ENCODE data around the gene PTPRO.

DNA sequence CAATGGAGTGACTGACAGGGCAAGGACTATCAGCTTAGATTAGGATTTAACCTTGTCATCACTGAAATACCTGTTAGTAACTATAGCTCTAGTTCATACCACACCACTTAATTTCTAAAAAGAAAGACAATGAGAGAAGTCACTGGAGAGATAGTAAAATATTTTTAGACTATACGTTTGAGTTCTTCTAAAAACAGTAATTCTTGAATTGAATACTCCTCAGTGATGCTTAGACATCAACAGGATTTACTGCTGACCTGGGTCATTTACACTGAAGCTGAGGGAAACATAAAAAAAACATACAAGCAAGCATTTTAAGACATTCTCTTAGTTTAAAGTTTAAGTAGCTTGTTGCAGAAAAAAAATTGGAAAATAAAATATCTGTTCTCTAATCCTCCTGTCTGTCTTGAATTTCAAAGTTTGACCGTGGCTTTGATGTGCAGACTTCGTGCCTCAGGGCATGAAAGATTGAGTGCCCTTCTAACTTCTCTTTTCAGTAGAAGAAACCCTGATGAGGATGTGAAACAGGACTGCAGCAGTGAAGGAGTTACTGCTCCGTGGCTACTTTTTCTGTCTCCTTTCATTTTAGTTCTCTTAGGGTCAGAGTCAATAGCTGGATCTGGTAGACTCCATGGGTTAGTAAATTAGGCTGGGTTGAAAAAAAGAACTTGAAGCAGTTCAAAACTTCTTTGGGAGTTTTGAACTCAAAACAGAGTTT is 172.2 kb downstream of the PTPRO start:
- TF ChIP-seq, protein P1, sequence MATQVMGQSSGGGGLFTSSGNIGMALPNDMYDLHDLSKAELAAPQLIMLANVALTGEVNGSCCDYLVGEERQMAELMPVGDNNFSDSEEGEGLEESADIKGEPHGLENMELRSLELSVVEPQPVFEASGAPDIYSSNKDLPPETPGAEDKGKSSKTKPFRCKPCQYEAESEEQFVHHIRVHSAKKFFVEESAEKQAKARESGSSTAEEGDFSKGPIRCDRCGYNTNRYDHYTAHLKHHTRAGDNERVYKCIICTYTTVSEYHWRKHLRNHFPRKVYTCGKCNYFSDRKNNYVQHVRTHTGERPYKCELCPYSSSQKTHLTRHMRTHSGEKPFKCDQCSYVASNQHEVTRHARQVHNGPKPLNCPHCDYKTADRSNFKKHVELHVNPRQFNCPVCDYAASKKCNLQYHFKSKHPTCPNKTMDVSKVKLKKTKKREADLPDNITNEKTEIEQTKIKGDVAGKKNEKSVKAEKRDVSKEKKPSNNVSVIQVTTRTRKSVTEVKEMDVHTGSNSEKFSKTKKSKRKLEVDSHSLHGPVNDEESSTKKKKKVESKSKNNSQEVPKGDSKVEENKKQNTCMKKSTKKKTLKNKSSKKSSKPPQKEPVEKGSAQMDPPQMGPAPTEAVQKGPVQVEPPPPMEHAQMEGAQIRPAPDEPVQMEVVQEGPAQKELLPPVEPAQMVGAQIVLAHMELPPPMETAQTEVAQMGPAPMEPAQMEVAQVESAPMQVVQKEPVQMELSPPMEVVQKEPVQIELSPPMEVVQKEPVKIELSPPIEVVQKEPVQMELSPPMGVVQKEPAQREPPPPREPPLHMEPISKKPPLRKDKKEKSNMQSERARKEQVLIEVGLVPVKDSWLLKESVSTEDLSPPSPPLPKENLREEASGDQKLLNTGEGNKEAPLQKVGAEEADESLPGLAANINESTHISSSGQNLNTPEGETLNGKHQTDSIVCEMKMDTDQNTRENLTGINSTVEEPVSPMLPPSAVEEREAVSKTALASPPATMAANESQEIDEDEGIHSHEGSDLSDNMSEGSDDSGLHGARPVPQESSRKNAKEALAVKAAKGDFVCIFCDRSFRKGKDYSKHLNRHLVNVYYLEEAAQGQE (IDR thresholded peaks at IDR 0.05; ENCODE audit: low read depth, low read length): no peak
- TF ChIP-seq TAF1 (IDR thresholded peaks at IDR 0.05; ENCODE audit: borderline replicate concordance, low read depth, low read length): no peak
- TF ChIP-seq, protein P2, sequence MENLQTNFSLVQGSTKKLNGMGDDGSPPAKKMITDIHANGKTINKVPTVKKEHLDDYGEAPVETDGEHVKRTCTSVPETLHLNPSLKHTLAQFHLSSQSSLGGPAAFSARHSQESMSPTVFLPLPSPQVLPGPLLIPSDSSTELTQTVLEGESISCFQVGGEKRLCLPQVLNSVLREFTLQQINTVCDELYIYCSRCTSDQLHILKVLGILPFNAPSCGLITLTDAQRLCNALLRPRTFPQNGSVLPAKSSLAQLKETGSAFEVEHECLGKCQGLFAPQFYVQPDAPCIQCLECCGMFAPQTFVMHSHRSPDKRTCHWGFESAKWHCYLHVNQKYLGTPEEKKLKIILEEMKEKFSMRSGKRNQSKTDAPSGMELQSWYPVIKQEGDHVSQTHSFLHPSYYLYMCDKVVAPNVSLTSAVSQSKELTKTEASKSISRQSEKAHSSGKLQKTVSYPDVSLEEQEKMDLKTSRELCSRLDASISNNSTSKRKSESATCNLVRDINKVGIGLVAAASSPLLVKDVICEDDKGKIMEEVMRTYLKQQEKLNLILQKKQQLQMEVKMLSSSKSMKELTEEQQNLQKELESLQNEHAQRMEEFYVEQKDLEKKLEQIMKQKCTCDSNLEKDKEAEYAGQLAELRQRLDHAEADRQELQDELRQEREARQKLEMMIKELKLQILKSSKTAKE (IDR thresholded peaks at IDR 0.05; ENCODE audit: low read depth, poor library complexity, severe bottlenecking): no peak
- TF ChIP-seq POLR2A (IDR thresholded peaks at IDR 0.05; ENCODE audit: low read depth, low read length): no peak

Data from GM12878 (cell line).